Fibroblast of skin of left quadriceps (primary cell): Measurements from ENCODE around the gene DFFB.

Experiments used
- DNase-seq, 2 experiments: peaks; one replicate each; pipeline ENCODE4 v3.0.0-alpha.2; 2013; ENCODE audit warnings: low read depth in 2 of 2

The DFFB gene

GRCh38 chr1:3895951-3896325, 38.7 kb downstream of the DFFB start:
- no peak for DNase-seq

- DNase-seq, result no peak
Observed at GRCh38 chr1:3896396-3897000, 39.2 kb downstream of the DFFB start.

GRCh38 chr1:3898475-3898735, 41.1 kb downstream of the DFFB start:
- DNase-seq, result no peak

GRCh38 chr1:3898994-3899753, 41.9 kb downstream of the DFFB start:
- no peak for DNase-seq

GRCh38 chr1:3899754-3900149, 42.5 kb downstream of the DFFB start:
- no peak for DNase-seq

GRCh38 chr1:3900150-3900968, 43.1 kb downstream of the DFFB start, which contains the start of gene C1orf174:
Gene C1orf174 (minus strand): TSS chr1:3900272. CDS start chr1:3900186, 86 bp downstream.
- peak; percentile 99 to 100 for DNase-seq

GRCh38 chr1:3900969-3901529, 43.8 kb downstream of the DFFB start:
- peak; percentile 90 to 92 for DNase-seq

- DNase-seq, result no peak
Observed at GRCh38 chr1:3902111-3902511, 44.8 kb downstream of the DFFB start.

GRCh38 chr1:3902571-3903091, 45.4 kb downstream of the DFFB start:
- no peak for DNase-seq

GRCh38 chr1:3903141-3904005, 46.1 kb downstream of the DFFB start:
- DNase-seq, result no peak

- no peak for DNase-seq
Observed at GRCh38 chr1:3904006-3904842, 46.9 kb downstream of the DFFB start.

GRCh38 chr1:3904843-3905185, 47.5 kb downstream of the DFFB start:
- no peak for DNase-seq

GRCh38 chr1:3905266-3905952, 48.1 kb downstream of the DFFB start:
- DNase-seq, result no peak

GRCh38 chr1:3905953-3906671, 48.8 kb downstream of the DFFB start:
- DNase-seq, result no peak

- no peak for DNase-seq
Observed at GRCh38 chr1:3906672-3907020, 49.4 kb downstream of the DFFB start.

- no peak for DNase-seq
Observed at GRCh38 chr1:3907031-3907534, 49.8 kb downstream of the DFFB start.

- DNase-seq, result no peak
Observed at GRCh38 chr1:3907621-3908165, 50.4 kb downstream of the DFFB start.

GRCh38 chr1:3908886-3909517, 51.7 kb downstream of the DFFB start:
- DNase-seq, result no peak
